Sigmoid colon (tissue), 4 donors: ENCODE results near the gene DCD.

Experiments
- EP300 ChIP-seq, 4 donors: sonication (generic); formaldehyde crosslinking; IDR thresholded peaks; one replicate each; pipeline ENCODE4 v1.6.1; 2017; ENCODE audit warnings: antibody characterized with exemption in 4 of 4
- POLR2A ChIP-seq, 2 donors: fragments of 450-650 bp; IDR thresholded peaks; one replicate each; pipeline ENCODE4 v1.6.1; 2016; ENCODE audit warnings: antibody characterized with exemption in 2 of 2, mild to moderate bottlenecking in 2 of 2, moderate library complexity in 2 of 2
- POLR2AphosphoS5 ChIP-seq, 4 donors: sonication (generic); formaldehyde crosslinking; IDR thresholded peaks; one replicate each; pipeline ENCODE4 v1.6.1; 2017; ENCODE audit warnings: antibody characterized with exemption in 4 of 4
- TF ChIP-seq, protein P1 (sequence below), 4 experiments: fragments of 450-650 bp in 3 of 4; fragments of 200-600 bp in 1 of 4; IDR thresholded peaks; one replicate each; pipeline ENCODE4 v1.5.1; 2016 to 2019; ENCODE audit warnings: antibody characterized with exemption in 4 of 4, mild to moderate bottlenecking in 3 of 4, moderate library complexity in 2 of 4

DNA sequence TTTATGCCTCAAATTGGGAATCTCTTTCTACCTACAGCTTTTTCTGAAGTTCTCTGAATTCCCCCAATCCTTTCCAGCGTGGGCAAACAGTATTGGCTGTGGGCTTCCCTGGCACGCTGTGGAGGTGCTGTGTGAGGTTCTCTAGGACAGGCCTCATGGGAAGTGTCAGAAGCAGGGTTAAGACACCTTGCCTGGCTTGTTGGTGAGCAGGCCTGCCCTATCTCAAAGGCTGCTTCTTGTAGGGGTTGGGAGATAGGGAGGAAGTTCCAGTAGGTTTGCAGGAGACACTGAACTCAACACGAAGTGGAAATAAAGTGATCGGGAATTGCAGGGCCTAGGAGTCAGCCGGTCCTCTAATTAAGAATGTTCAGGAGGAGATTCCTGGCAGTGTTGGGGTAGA, 30.0 kb upstream of the DCD start:
- TF ChIP-seq, protein P1, sequence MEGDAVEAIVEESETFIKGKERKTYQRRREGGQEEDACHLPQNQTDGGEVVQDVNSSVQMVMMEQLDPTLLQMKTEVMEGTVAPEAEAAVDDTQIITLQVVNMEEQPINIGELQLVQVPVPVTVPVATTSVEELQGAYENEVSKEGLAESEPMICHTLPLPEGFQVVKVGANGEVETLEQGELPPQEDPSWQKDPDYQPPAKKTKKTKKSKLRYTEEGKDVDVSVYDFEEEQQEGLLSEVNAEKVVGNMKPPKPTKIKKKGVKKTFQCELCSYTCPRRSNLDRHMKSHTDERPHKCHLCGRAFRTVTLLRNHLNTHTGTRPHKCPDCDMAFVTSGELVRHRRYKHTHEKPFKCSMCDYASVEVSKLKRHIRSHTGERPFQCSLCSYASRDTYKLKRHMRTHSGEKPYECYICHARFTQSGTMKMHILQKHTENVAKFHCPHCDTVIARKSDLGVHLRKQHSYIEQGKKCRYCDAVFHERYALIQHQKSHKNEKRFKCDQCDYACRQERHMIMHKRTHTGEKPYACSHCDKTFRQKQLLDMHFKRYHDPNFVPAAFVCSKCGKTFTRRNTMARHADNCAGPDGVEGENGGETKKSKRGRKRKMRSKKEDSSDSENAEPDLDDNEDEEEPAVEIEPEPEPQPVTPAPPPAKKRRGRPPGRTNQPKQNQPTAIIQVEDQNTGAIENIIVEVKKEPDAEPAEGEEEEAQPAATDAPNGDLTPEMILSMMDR (IDR thresholded peaks at IDR 0.05), result no peak
- TF ChIP-seq POLR2A (IDR thresholded peaks at IDR 0.05) (no peak), POLR2AphosphoS5 (IDR thresholded peaks at IDR 0.05) (no peak), EP300 (IDR thresholded peaks at IDR 0.05) (no peak)
